ENCODE measurements around the gene ACSL5. TPM values are rescaled to one million over a fixed set of nuclear protein-coding genes. Genes with fewer than 3 reads are reported as not detected.

The ACSL5 gene
- polyA plus RNA-seq, 1 donor (not counting 4 experiments of a cell fraction or from before 2014, with no cell fraction given): 0.04 TPM

DNA sequence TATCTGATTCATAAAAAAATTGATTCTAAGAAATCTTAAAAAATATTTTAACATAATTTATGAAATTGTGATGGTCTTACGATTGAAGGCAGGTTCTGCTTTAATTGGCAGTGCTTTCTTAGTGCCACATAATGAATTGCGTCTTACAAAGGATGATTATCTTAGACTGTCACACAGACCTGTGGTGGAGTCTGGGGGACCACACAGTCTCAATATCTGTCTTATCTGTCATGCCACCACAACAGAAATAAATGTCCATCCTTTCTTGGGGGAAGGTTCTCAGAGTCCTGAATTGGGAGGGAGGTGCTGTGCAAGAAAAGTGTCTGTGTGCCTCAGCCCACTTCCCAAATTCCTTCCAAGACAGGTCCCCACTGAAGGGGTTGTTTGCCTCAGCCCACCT is 38.8 kb downstream of the ACSL5 start:
- no peak for FAIRE-seq
- no peak for DNase-seq (ENCODE audit: low read depth, low spot score)

DNA sequence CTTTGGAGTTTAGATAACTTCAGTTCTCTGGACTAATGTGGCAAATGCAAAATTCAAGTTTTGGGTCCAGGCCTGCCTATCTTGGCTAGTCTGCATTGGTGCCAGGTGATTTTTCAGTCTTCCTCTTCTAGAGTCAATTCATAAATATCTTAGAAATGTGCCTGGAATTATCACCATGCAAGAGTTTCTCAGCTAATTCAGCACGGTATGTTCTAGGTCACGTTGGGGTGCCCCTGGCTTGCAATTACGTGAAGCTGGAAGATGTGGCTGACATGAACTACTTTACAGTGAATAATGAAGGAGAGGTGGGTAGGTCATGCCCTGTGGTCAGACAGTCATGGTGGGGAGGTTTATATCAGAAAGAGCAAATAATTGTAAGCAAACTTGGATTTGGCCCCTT is 47.8 kb downstream of the ACSL5 start:
- H3K36me3 ChIP-seq (ENCODE audit: control insufficient read depth in 2 of 2, extremely low read depth in 1 of 2, insufficient read depth in 2 of 2, low read length in 2 of 2): no peaks in the 10 kb centered on the region
- H3K27me3 ChIP-seq (ENCODE audit: control insufficient read depth, extremely low read depth, insufficient read depth, low read length): no peaks in the 10 kb centered on the region
- DNase-seq (ENCODE audit: low read depth, low spot score): no peak
- FAIRE-seq: no peak
- H4K20me1 ChIP-seq (ENCODE audit: control insufficient read depth, extremely low read depth, insufficient read depth, low read length): no peaks in the 10 kb centered on the region
- no peaks in the 10 kb centered on the region for H3K4me1 ChIP-seq (ENCODE audit: control insufficient read depth, extremely low read depth, insufficient read depth, low read length)
- no peak overlapping the region for H2AFZ ChIP-seq (ENCODE audit: control insufficient read depth, low read length)
- dilution Hi-C loops (cut with MboI; ENCODE audit: extremely low pct_ligation_motif_present, low sequenced_read_pairs): no loop called here
- no peak overlapping the region for H3K27ac ChIP-seq (ENCODE audit: control insufficient read depth, insufficient read depth, low read length)
- H3K9me1 ChIP-seq (ENCODE audit: control insufficient read depth, extremely low read depth, insufficient read depth, low read length): no peaks in the 10 kb centered on the region
- H3K4me2 ChIP-seq (ENCODE audit: control insufficient read depth, extremely low read depth, insufficient read depth, low read depth, low read length): no peak overlapping the region
- H3K4me3 ChIP-seq (ENCODE audit: control insufficient read depth in 2 of 3, extremely low read depth in 1 of 3, insufficient read depth in 2 of 3, low read depth in 1 of 3, low read length in 3 of 3): no peak overlapping the region
- no peaks in the 10 kb centered on the region for H3K9me3 ChIP-seq (ENCODE audit: control insufficient read depth, low read depth, low read length)
- H3K79me2 ChIP-seq (ENCODE audit: control insufficient read depth, insufficient read depth, low read length): no peaks in the 10 kb centered on the region
- no peak overlapping the region for H3K9ac ChIP-seq (ENCODE audit: control insufficient read depth, extremely low read depth, insufficient read depth, low read length)
- no peak for TF ChIP-seq EZH2 (IDR thresholded peaks at IDR 0.05; ENCODE audit: low read length)
- TF ChIP-seq, protein P1, sequence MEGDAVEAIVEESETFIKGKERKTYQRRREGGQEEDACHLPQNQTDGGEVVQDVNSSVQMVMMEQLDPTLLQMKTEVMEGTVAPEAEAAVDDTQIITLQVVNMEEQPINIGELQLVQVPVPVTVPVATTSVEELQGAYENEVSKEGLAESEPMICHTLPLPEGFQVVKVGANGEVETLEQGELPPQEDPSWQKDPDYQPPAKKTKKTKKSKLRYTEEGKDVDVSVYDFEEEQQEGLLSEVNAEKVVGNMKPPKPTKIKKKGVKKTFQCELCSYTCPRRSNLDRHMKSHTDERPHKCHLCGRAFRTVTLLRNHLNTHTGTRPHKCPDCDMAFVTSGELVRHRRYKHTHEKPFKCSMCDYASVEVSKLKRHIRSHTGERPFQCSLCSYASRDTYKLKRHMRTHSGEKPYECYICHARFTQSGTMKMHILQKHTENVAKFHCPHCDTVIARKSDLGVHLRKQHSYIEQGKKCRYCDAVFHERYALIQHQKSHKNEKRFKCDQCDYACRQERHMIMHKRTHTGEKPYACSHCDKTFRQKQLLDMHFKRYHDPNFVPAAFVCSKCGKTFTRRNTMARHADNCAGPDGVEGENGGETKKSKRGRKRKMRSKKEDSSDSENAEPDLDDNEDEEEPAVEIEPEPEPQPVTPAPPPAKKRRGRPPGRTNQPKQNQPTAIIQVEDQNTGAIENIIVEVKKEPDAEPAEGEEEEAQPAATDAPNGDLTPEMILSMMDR (optimal IDR thresholded peaks at IDR 0.05 in 1 of 3, IDR thresholded peaks at IDR 0.05 in 1 of 3, conservative IDR thresholded peaks at IDR 0.05 in 1 of 3; ENCODE audit: extremely low read depth in 1 of 3, insufficient read depth in 2 of 3, low read length in 3 of 3): no peak

More for the DNA sequence above, 38.8 kb downstream of the ACSL5 start:
- Histone ChIP-seq H3K9me3 (ENCODE audit: control insufficient read depth, low read depth, low read length) (no peaks in the 10 kb centered on the region), H3K27me3 (ENCODE audit: control insufficient read depth, extremely low read depth, insufficient read depth, low read length) (peaks cover 4% of the 10 kb centered on the region), H3K4me3 (ENCODE audit: control insufficient read depth in 2 of 3, extremely low read depth in 1 of 3, insufficient read depth in 2 of 3, low read depth in 1 of 3, low read length in 3 of 3) (no peak overlapping the region), H3K9me1 (ENCODE audit: control insufficient read depth, extremely low read depth, insufficient read depth, low read length) (no peaks in the 10 kb centered on the region), H3K27ac (ENCODE audit: control insufficient read depth, insufficient read depth, low read length) (no peak overlapping the region), H3K36me3 (ENCODE audit: control insufficient read depth in 2 of 2, extremely low read depth in 1 of 2, insufficient read depth in 2 of 2, low read length in 2 of 2) (no peaks in the 10 kb centered on the region), H3K79me2 (ENCODE audit: control insufficient read depth, insufficient read depth, low read length) (no peaks in the 10 kb centered on the region), H3K9ac (ENCODE audit: control insufficient read depth, extremely low read depth, insufficient read depth, low read length) (no peak overlapping the region), H2AFZ (ENCODE audit: control insufficient read depth, low read length) (no peak overlapping the region), H4K20me1 (ENCODE audit: control insufficient read depth, extremely low read depth, insufficient read depth, low read length) (no peaks in the 10 kb centered on the region), H3K4me2 (ENCODE audit: control insufficient read depth, extremely low read depth, insufficient read depth, low read depth, low read length) (no peak overlapping the region), H3K4me1 (ENCODE audit: control insufficient read depth, extremely low read depth, insufficient read depth, low read length) (no peaks in the 10 kb centered on the region)
- dilution Hi-C loops (cut with MboI; ENCODE audit: extremely low pct_ligation_motif_present, low sequenced_read_pairs): no loop called here
- TF ChIP-seq EZH2 (IDR thresholded peaks at IDR 0.05; ENCODE audit: low read length): no peak
- TF ChIP-seq, protein P1 (optimal IDR thresholded peaks at IDR 0.05 in 1 of 3, IDR thresholded peaks at IDR 0.05 in 1 of 3, conservative IDR thresholded peaks at IDR 0.05 in 1 of 3; ENCODE audit: extremely low read depth in 1 of 3, insufficient read depth in 2 of 3, low read length in 3 of 3): no peak

Measured in keratinocyte (primary cell).